Parathyroid adenoma (tissue), 2 donors: ENCODE data around the gene KCP.

Experiments
- H2AFZ ChIP-seq: fragments of 300-600 bp; sonication (generic); one replicate; pipeline ENCODE4 v1.7.0; 2017; ENCODE audit warnings: antibody characterized with exemption, mild to moderate bottlenecking
- H3K27ac ChIP-seq: fragments of 300-600 bp; sonication (generic); one replicate; pipeline ENCODE4 v1.7.0; 2017
- H3K27me3 ChIP-seq: fragments of 300-600 bp; sonication (generic); one replicate; pipeline ENCODE4 v1.7.0; 2017; ENCODE audit warnings: low read length; ENCODE audit not compliant: control insufficient read depth, insufficient read depth
- H3K36me3 ChIP-seq: fragments of 300-600 bp; sonication (generic); one replicate; pipeline ENCODE4 v1.7.0; 2017; ENCODE audit warnings: low read length; ENCODE audit not compliant: control insufficient read depth, insufficient read depth
- H3K4me1 ChIP-seq: fragments of 300-600 bp; sonication (generic); one replicate; pipeline ENCODE4 v1.7.0; 2017; ENCODE audit warnings: control low read depth
- H3K4me2 ChIP-seq: fragments of 300-600 bp; sonication (generic); one replicate; pipeline ENCODE4 v1.7.0; 2017; ENCODE audit warnings: low read length
- H3K4me3 ChIP-seq: fragments of 300-600 bp; sonication (generic); one replicate; pipeline ENCODE4 v1.7.0; 2017; ENCODE audit warnings: low read depth, low read length
- H3K79me2 ChIP-seq: fragments of 300-600 bp; sonication (generic); one replicate; pipeline ENCODE4 v1.7.0; 2017; ENCODE audit warnings: control low read depth
- H3K9ac ChIP-seq: fragments of 300-600 bp; sonication (generic); one replicate; pipeline ENCODE4 v1.7.0; 2017; ENCODE audit warnings: mild to moderate bottlenecking
- H3K9me3 ChIP-seq: fragments of 300-600 bp; sonication (generic); one replicate; pipeline ENCODE4 v1.7.0; 2017; ENCODE audit warnings: low read length; ENCODE audit not compliant: control insufficient read depth
- TF ChIP-seq, protein P1 (sequence below): fragments of 300-600 bp; sonication (generic); IDR thresholded peaks from one replicate; pipeline ENCODE4 v1.7.0; 2017; ENCODE audit warnings: antibody characterized with exemption, mild to moderate bottlenecking
- donor health status: primary hyperparathyroidism.

The KCP gene

DNA sequence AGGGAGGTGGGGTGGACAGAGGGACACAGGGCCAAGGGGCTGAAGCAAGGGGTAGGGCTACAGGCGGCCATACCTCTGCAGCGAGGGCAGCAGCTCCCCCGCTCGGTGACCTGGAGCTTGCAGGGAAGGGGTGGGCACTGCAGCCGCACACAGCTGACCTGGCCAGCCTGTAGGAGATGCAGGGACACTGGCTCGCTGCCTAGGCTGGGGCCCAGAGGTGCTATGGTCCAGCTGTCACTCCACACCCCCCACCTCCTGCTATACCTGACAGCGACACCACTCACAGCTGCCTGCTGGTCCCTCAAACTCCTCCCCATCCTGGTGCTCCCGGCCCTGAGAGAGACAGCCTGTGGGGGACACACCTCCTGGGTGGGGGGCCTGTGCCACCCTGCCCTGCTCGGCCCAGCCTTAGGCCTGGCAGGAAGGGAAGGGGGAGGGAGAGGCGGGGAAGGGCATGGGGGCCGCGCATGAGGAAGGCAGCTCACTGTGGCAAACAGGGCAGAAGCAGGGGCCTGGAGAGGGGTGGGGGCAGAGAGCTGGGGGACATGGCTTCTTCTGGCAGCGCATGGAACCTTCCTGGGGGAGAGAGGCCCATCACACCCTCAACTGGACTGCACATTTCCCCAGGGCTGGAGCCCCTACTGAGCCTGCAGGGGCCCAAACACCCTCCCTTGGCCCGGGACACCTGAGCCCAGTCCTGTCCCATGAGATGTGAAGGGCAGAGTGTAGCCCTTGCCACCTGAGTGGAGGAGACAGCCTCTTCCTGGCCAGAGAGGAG, 23.9 kb downstream of the KCP start:
- no peak overlapping the region for H3K4me3 ChIP-seq
- no peaks in the 10 kb centered on the region for H3K9me3 ChIP-seq
- no peaks in the 10 kb centered on the region for H3K79me2 ChIP-seq
- H3K9ac ChIP-seq = no peak overlapping the region
- H3K4me1 ChIP-seq = no peaks in the 10 kb centered on the region
- no peaks in the 10 kb centered on the region for H3K27me3 ChIP-seq
- no peaks in the 10 kb centered on the region for H3K36me3 ChIP-seq
- H3K27ac ChIP-seq = no peak overlapping the region
- no peak overlapping the region for H2AFZ ChIP-seq
- TF ChIP-seq, protein P1, sequence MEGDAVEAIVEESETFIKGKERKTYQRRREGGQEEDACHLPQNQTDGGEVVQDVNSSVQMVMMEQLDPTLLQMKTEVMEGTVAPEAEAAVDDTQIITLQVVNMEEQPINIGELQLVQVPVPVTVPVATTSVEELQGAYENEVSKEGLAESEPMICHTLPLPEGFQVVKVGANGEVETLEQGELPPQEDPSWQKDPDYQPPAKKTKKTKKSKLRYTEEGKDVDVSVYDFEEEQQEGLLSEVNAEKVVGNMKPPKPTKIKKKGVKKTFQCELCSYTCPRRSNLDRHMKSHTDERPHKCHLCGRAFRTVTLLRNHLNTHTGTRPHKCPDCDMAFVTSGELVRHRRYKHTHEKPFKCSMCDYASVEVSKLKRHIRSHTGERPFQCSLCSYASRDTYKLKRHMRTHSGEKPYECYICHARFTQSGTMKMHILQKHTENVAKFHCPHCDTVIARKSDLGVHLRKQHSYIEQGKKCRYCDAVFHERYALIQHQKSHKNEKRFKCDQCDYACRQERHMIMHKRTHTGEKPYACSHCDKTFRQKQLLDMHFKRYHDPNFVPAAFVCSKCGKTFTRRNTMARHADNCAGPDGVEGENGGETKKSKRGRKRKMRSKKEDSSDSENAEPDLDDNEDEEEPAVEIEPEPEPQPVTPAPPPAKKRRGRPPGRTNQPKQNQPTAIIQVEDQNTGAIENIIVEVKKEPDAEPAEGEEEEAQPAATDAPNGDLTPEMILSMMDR = no peak
- H3K4me2 ChIP-seq = no peak overlapping the region

DNA sequence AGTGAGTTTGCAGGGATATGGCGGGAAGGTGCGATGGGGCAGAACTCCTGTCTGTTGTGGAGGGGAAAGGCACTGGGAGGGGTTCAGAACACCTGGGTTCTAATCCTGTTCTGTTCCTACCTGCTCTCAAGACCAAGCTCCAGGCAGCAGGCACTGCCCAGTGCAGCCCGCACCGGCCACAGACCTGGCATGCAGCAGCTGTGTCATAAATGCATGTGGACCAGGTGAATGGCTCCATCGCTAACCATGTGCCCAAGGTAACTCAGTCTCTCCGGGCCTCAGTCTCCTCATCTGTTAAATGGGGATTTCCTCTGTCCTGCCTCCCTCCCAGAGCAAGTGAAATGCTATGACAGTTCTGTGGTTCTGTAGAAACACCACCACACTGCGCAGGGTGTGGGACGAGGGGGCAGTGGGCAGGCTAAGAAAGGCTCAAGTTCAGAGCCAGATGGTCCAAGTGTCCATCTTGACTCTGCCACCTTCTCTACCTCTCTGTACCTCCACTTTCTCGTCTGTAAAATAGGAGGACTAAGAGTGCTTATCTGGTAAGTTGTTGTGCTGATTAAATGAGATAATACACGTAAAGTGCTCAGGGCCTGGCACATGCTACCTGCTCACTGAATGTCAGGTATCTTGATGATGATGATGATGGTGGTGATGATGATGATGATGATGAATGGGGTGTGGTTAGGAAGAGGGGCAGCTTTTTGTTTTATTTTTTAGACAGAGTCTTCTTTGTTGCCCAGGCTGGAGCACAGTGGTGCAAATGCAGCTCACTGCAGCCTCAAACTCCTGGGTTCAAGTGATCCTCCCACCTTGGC, 24.9 kb downstream of the KCP start:
- no peak overlapping the region for H3K4me2 ChIP-seq
- TF ChIP-seq, protein P1 = no peak
- no peak overlapping the region for H3K27ac ChIP-seq
- H3K27me3 ChIP-seq = no peaks in the 10 kb centered on the region
- H3K4me3 ChIP-seq = no peak overlapping the region
- H3K36me3 ChIP-seq = no peaks in the 10 kb centered on the region
- H3K9ac ChIP-seq = no peak overlapping the region
- no peaks in the 10 kb centered on the region for H3K4me1 ChIP-seq
- H3K9me3 ChIP-seq = no peaks in the 10 kb centered on the region
- H3K79me2 ChIP-seq = no peaks in the 10 kb centered on the region
- no peak overlapping the region for H2AFZ ChIP-seq

DNA sequence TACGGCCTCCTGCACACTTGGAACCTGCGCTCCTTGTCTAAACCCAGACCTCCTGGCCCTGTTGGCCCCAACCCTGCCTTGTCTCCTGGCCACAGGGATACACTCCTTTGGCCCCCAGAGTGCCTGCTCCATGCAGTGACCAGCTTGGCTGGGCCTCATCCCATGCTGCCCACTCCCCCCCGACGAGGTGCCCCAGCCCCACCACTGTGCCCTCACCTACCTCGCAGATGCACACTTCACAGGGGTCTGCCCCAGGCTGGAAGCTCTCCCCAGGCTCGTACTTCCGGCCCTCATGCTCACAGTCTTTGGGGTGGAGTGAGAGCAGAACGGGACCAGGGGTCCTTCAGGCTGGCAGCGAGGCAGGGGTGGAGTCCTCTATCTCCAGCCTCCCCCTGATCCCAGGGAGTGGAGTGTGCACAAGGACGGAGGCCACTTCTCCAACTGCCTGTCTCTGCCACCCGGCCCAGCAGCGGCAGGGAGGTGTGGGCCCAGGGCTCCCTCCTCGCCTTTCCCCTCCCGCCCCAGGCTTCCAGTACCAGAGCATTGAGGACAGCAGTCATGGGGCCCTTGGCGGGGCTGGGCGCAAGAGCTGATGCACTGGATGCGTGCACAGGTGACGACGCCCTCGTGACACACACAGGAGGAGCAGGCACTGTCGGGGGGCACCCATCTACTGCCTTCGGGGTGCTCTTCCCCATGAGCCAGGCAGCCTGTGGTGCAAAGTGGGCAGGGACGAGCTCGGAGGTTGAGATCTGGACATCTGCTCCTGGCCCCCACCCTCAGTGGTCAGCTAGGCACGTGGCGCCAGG, 25.7 kb downstream of the KCP start:
- TF ChIP-seq, protein P1 = no peak

DNA sequence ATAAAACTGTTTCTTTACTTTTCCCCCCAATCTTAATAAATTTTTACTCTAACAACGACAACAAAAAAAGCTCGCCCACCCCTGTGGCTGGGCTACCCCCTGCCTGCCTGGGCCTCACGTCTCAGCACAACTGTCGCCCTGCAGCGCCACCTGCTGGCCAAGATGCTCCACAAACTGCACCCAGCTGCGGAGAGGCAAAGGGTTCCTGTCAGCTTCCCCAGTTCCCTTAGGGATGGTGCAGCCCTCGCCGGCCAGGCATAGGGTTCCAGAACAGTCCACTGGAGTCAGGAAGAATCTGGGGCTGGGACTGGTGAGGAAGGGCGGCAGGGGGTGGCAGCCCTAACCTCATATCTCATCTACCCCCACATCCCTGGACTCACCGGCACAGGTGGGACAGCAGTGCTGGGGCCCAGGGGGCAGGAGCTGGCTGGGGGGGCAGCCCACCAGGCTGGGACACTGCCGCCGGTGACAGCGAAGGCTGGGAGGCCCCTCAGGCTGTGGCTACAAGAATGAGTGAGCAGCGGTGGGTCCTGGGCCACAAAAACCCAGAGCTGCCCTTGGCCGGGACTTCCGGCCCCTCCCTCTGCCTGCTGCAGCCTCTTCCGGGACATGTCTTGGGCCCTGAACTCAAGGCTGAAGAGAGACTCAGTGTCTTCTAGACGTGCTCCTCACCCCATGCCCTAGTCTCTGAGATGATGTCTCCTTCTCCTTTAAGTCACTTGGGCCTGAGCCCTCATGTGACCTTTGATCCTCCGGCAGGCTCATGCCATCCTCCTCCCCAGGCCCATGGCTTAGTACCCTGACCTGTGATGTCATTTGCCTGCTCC, 26.7 kb downstream of the KCP start:
- no peak overlapping the region for H3K4me2 ChIP-seq
- TF ChIP-seq, protein P1 = peak; percentile 92
- H3K36me3 ChIP-seq = no peaks in the 10 kb centered on the region
- H3K9me3 ChIP-seq = no peaks in the 10 kb centered on the region
- H3K4me1 ChIP-seq = peaks cover 3% of the 10 kb centered on the region
- peak overlapping the region; percentile 31 for H2AFZ ChIP-seq
- H3K27me3 ChIP-seq = no peaks in the 10 kb centered on the region
- H3K9ac ChIP-seq = no peak overlapping the region
- no peaks in the 10 kb centered on the region for H3K79me2 ChIP-seq
- no peak overlapping the region for H3K27ac ChIP-seq
- no peak overlapping the region for H3K4me3 ChIP-seq

More for the DNA sequence above, 25.7 kb downstream of the KCP start:
- H2AFZ ChIP-seq = no peak overlapping the region
- H3K27ac ChIP-seq = no peak overlapping the region
- H3K36me3 ChIP-seq = no peaks in the 10 kb centered on the region
- no peak overlapping the region for H3K4me2 ChIP-seq
- H3K9me3 ChIP-seq = no peaks in the 10 kb centered on the region
- H3K79me2 ChIP-seq = no peaks in the 10 kb centered on the region
- H3K4me3 ChIP-seq = no peak overlapping the region
- no peaks in the 10 kb centered on the region for H3K4me1 ChIP-seq
- H3K27me3 ChIP-seq = no peaks in the 10 kb centered on the region
- H3K9ac ChIP-seq = no peak overlapping the region
